Keratinocyte (primary cell): Measurements from ENCODE around the gene NCKAP5. TPM values are rescaled to one million over a fixed set of nuclear protein-coding genes. Genes with fewer than 3 reads are reported as not detected.
A peak's percentile ranks its signal among the peaks of the same experiment; 100 is the strongest.

Experiments used
- DNase-seq: peaks from one replicate; pipeline ENCODE4 v3.0.0-alpha.2; 2011; ENCODE audit warnings: low read depth, missing footprints, low spot score
- FAIRE-seq: peaks from 2 replicates; lab custom pipeline; 2011; peaks lifted over from hg19 to GRCh38; lab: Jason Lieb, UNC
- H2AFZ ChIP-seq: 2 replicates; pipeline ENCODE4 v1.6.0; 2012; ENCODE audit warnings: low read length, control low read depth, inconsistent platforms; ENCODE audit not compliant: control insufficient read depth
- H3K27ac ChIP-seq: 2 replicates; pipeline ENCODE4 v1.5.1; 2011; ENCODE audit warnings: low read length; ENCODE audit not compliant: control insufficient read depth, insufficient read depth
- H3K27me3 ChIP-seq: 3 replicates; pipeline ENCODE4 v1.6.0; 2011; ENCODE audit warnings: low read length; ENCODE audit not compliant: control insufficient read depth, insufficient read depth; ENCODE audit errors: extremely low read depth
- H3K36me3 ChIP-seq, 2 experiments: 2 replicates in 1 of 2; 3 replicates in 1 of 2; pipeline ENCODE4 v1.5.1; 2011; ENCODE audit warnings: low read length in 2 of 2, mild to moderate bottlenecking in 1 of 2; ENCODE audit not compliant: control insufficient read depth in 2 of 2, insufficient read depth in 2 of 2; ENCODE audit errors: extremely low read depth in 1 of 2
- H3K4me1 ChIP-seq: 3 replicates; pipeline ENCODE4 v1.5.1; 2011; ENCODE audit warnings: low read length; ENCODE audit not compliant: control insufficient read depth, insufficient read depth; ENCODE audit errors: extremely low read depth
- H3K4me2 ChIP-seq: 3 replicates; pipeline ENCODE4 v1.6.0; 2011; ENCODE audit warnings: low read depth, low read length; ENCODE audit not compliant: control insufficient read depth, insufficient read depth; ENCODE audit errors: extremely low read depth
- H3K4me3 ChIP-seq, 3 experiments: fragments of 200-600 bp in 1 of 3; sonication (generic) in 1 of 3; 2 replicates in 2 of 3; 3 replicates in 1 of 3; pipeline ENCODE4 v1.5.1; 2011 to 2016; ENCODE audit warnings: low read length in 3 of 3, mild to moderate bottlenecking in 3 of 3, control low read depth in 2 of 3, inconsistent platforms in 1 of 3, low read depth in 1 of 3, mixed read lengths in 1 of 3, mixed run types in 1 of 3, moderate library complexity in 1 of 3; ENCODE audit not compliant: control insufficient read depth in 2 of 3, insufficient read depth in 2 of 3; ENCODE audit errors: extremely low read depth in 1 of 3
- H3K79me2 ChIP-seq: 2 replicates; pipeline ENCODE4 v1.6.0; 2012; ENCODE audit warnings: low read length; ENCODE audit not compliant: control insufficient read depth, insufficient read depth
- H3K9ac ChIP-seq: 3 replicates; pipeline ENCODE4 v1.6.0; 2011; ENCODE audit warnings: low read length; ENCODE audit not compliant: control insufficient read depth, insufficient read depth; ENCODE audit errors: extremely low read depth
- H3K9me1 ChIP-seq: 3 replicates; pipeline ENCODE4 v1.6.0; 2011; ENCODE audit warnings: low read length; ENCODE audit not compliant: control insufficient read depth, insufficient read depth; ENCODE audit errors: extremely low read depth
- H3K9me3 ChIP-seq: 2 replicates; pipeline ENCODE4 v1.5.1; 2012; ENCODE audit warnings: low read depth, low read length; ENCODE audit not compliant: control insufficient read depth
- H4K20me1 ChIP-seq: 3 replicates; pipeline ENCODE4 v1.6.0; 2011; ENCODE audit warnings: low read length; ENCODE audit not compliant: control insufficient read depth, insufficient read depth; ENCODE audit errors: extremely low read depth
- EZH2 ChIP-seq: IDR thresholded peaks from one replicate; pipeline ENCODE4 v1.6.1; 2012; ENCODE audit warnings: inconsistent platforms, mild to moderate bottlenecking, low read length, moderate library complexity
- dilution Hi-C: fragments of 300-500 bp; cut with MboI; formaldehyde crosslinking; loops from one replicate; pipeline ENCODE4 v1.7.0; 2020; ENCODE audit warnings: low sequenced_read_pairs; ENCODE audit not compliant: extremely low pct_ligation_motif_present
- polyA plus RNA-seq, 5 experiments: library from polyadenylated mRNA; depleted of rRNA in 3 of 5; stranded (reverse) in 3 of 5; stranded (forward) in 1 of 5; unstranded in 1 of 5; fragments of >200 nt; gene quantifications; 1 replicate in 1 of 5; 2 replicates in 3 of 5; 3 replicates in 1 of 5; pipeline versions ENCODE4 v1.2.1 to v1.2.3, GENCODE V29; 2011 to 2012; ENCODE audit warnings: missing spikeins in 2 of 5, low read depth in 1 of 5, low replicate concordance in 1 of 5
- TF ChIP-seq, protein P1 (sequence below), 3 experiments: IDR thresholded peaks in 1 of 3; conservative IDR thresholded peaks in 1 of 3; optimal IDR thresholded peaks in 1 of 3; 2 replicates in 2 of 3; 3 replicates in 1 of 3; pipeline versions ENCODE3 to v1.5.1; 2011; ENCODE audit warnings: low read length in 3 of 3, mild to moderate bottlenecking in 3 of 3, moderate library complexity in 2 of 3, control low read depth in 1 of 3, inconsistent platforms in 1 of 3; ENCODE audit not compliant: insufficient read depth in 2 of 3; ENCODE audit errors: extremely low read depth in 1 of 3

The NCKAP5 gene
- polyA plus RNA-seq, 1 donor (not counting 4 experiments of a cell fraction or from before 2014, with no cell fraction given), result 3.6 TPM

DNA sequence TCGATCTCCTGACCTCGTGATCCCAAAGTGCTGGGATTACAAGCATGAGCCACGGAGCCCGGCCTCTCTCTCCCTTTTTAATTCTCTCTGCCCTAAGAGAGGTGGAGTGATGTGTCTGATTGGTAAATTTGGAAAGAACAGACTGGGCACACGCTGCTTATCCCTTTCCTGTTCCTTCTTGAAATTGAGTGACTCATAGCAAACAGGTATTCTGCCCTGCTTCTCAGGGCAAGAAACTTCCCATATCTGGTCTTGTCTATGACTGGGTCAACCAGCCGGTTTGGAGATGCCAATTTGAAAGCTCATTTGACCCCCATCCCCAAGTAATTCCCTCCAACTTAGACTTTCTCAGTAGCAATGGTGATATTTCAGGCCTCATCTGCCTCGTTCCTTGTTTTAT is 913.3 kb downstream of the NCKAP5 start:
- H3K4me1 ChIP-seq, result peaks cover 3% of the 10 kb centered on the region
- TF ChIP-seq, protein P1, sequence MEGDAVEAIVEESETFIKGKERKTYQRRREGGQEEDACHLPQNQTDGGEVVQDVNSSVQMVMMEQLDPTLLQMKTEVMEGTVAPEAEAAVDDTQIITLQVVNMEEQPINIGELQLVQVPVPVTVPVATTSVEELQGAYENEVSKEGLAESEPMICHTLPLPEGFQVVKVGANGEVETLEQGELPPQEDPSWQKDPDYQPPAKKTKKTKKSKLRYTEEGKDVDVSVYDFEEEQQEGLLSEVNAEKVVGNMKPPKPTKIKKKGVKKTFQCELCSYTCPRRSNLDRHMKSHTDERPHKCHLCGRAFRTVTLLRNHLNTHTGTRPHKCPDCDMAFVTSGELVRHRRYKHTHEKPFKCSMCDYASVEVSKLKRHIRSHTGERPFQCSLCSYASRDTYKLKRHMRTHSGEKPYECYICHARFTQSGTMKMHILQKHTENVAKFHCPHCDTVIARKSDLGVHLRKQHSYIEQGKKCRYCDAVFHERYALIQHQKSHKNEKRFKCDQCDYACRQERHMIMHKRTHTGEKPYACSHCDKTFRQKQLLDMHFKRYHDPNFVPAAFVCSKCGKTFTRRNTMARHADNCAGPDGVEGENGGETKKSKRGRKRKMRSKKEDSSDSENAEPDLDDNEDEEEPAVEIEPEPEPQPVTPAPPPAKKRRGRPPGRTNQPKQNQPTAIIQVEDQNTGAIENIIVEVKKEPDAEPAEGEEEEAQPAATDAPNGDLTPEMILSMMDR (optimal IDR thresholded peaks at IDR 0.05 in 1 of 3, IDR thresholded peaks at IDR 0.05 in 1 of 3, conservative IDR thresholded peaks at IDR 0.05 in 1 of 3; ENCODE audit: extremely low read depth in 1 of 3, insufficient read depth in 2 of 3, low read length in 3 of 3), result no peak
- no peak for TF ChIP-seq EZH2
- H3K9me3 ChIP-seq, result no peaks in the 10 kb centered on the region
- DNase-seq (no peak), FAIRE-seq (peak; percentile 82)
- dilution Hi-C loops, result no loop called here
- no peak overlapping the region for H2AFZ ChIP-seq
- H3K9me1 ChIP-seq, result no peaks in the 10 kb centered on the region
- H3K79me2 ChIP-seq, result no peaks in the 10 kb centered on the region
- no peak overlapping the region for H3K4me3 ChIP-seq
- H4K20me1 ChIP-seq, result no peaks in the 10 kb centered on the region
- no peaks in the 10 kb centered on the region for H3K27me3 ChIP-seq
- H3K9ac ChIP-seq, result no peak overlapping the region
- no peak overlapping the region for H3K27ac ChIP-seq
- H3K36me3 ChIP-seq, result no peaks in the 10 kb centered on the region
- H3K4me2 ChIP-seq, result peak overlapping the region; percentile 36

DNA sequence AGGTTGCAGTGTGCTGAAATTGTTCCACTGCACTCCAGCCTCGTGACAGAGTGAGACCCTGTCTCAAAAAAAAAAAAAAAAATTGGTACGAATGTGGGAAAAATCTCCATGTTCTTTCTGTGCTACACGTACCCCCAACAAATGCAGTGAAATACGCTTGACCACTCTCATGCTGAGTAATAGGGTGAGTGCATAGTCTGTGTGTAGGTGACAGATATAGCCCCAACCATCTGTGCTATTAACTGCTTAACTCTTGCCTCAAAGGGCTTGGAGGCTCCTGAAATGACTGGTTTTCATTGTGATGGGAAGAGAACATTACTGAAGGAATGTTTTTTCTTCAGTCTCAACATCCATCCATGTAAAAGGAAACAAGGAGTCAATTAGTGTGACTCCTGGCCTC is 913.9 kb downstream of the NCKAP5 start:
- dilution Hi-C loops, result no loop called here
- no peak for TF ChIP-seq EZH2
- no peak overlapping the region for H3K4me2 ChIP-seq
- H3K27ac ChIP-seq, result no peak overlapping the region
- no peak overlapping the region for H2AFZ ChIP-seq
- no peak overlapping the region for H3K9ac ChIP-seq
- no peaks in the 10 kb centered on the region for H3K9me3 ChIP-seq
- H3K27me3 ChIP-seq, result no peaks in the 10 kb centered on the region
- H3K36me3 ChIP-seq, result no peaks in the 10 kb centered on the region
- H3K79me2 ChIP-seq, result no peaks in the 10 kb centered on the region
- FAIRE-seq, result no peak
- H3K4me3 ChIP-seq, result no peak overlapping the region
- peaks cover 3% of the 10 kb centered on the region for H3K4me1 ChIP-seq
- H3K9me1 ChIP-seq, result no peaks in the 10 kb centered on the region
- no peaks in the 10 kb centered on the region for H4K20me1 ChIP-seq
- no peak for DNase-seq

DNA sequence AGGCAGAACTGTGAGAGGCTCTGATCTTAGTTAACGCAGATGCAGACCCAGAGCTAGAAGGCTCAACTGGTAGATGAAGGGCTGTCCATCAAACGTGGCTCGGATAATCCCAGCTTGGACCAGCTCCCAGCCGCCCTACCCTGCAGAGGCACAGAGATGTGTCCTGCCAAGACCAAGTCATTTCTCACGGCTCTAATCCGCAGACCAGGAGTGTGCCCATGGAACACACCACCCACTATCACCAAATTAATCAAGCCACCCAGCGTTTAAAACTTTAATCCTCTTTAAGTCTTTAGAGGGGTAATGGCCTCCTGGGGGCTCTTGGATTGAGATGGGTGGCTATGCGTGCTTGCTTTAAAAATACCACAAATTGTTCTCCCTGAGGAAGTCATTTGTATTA is 915.8 kb downstream of the NCKAP5 start:
- no peak overlapping the region for H3K4me3 ChIP-seq
- TF ChIP-seq EZH2, result no peak
- TF ChIP-seq, protein P1 (optimal IDR thresholded peaks at IDR 0.05 in 1 of 3, IDR thresholded peaks at IDR 0.05 in 1 of 3, conservative IDR thresholded peaks at IDR 0.05 in 1 of 3; ENCODE audit: extremely low read depth in 1 of 3, insufficient read depth in 2 of 3, low read length in 3 of 3), result no peak
- no peak for FAIRE-seq

More for the DNA sequence above, 915.8 kb downstream of the NCKAP5 start:
- no peaks in the 10 kb centered on the region for H3K9me3 ChIP-seq
- H3K4me2 ChIP-seq, result no peak overlapping the region
- dilution Hi-C loops, result no loop called here
- H3K9me1 ChIP-seq, result no peaks in the 10 kb centered on the region
- no peak overlapping the region for H3K27ac ChIP-seq
- no peaks in the 10 kb centered on the region for H3K27me3 ChIP-seq
- no peaks in the 10 kb centered on the region for H3K36me3 ChIP-seq
- DNase-seq, result no peak
- H3K4me1 ChIP-seq, result peaks cover 3% of the 10 kb centered on the region
- no peak overlapping the region for H3K9ac ChIP-seq
- no peaks in the 10 kb centered on the region for H4K20me1 ChIP-seq
- no peaks in the 10 kb centered on the region for H3K79me2 ChIP-seq
- H2AFZ ChIP-seq, result no peak overlapping the region
